HG03565 (cell line): ENCODE data around the gene CDV3.
"Not testable (repeated sequence)": the region's sequence is repeated elsewhere in the genome, so short reads cannot be mapped to it uniquely, and the experiment has no call there.

ENCODE experiments used
- ATAC-seq: cut with Tn5 transposase; IDR thresholded peaks from one replicate; pipeline ENCODE4 v1.9.1; 2021; ENCODE audit warnings: mild to moderate bottlenecking, moderate library complexity; ENCODE audit not compliant: unreplicated experiment

The CDV3 gene

DNA sequence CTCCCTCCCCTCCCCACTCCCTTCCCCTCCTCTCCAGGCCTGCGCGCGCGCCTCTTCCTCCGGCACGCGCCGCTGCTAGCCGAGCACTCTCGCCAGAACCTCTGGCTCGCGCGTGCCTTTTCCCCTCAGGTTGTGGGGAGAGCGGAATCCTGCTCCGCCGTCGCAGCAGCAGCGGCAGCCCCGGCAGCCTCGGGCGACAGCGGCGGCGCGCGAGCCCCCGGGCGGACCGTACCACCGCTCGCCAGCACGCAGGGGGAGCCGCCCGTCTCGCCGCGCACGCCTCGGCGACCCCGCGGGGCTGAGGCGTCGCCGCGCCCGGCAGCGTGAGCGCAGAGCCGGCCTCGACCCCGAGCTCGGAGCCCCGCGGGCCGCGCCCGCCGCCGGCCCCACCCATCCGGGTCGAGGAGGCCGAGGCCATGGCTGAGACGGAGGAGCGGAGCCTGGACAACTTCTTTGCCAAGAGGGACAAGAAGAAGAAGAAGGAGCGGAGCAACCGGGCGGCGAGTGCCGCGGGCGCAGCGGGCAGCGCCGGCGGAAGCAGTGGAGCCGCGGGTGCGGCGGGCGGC is at the start of gene CDV3:
TSS of gene CDV3 (plus strand) at position 58 of the 566 bp plus-strand sequence. CDS start at position 417, 359 bp downstream.
- ATAC-seq = peak; percentile 20

DNA sequence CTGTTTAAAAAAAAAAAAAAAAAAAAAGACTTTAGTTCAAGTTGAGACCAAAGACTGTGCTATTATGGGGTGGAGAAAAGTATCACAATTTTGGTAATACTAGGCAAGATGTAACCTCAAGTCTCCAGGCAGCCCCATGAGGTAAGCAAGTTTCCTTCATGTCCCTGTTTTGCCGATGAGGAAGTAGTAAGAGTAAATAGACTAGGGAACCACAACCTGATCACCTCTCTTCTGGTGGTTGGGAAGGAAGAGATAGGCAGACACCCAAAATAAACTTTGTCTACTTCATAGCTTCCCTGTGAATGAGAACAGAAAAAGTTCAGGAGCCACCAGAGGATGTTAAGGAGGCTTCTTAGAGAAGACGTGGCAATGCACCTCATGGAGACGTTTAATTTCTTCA is 49.7 kb upstream of the CDV3 start:
- ATAC-seq = not testable (repeated sequence)

DNA sequence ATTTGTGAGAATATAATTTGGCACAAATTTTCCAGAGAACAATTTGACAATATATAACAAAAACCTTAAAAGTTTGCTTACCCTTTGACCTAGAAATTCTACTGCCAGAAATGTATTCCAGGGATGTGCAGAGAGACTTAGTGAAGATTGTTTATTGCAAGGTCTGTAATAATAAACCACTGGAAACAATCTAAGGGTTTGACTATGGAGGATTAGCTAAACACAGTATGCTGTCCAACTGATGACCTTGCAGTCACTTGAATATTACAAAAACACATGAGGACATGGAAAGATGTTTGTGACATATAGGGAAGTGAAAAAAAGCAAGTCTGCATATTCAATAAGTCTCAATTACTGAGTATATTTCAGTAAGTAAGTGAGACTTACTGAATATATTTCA is 48.1 kb upstream of the CDV3 start:
- no peak for ATAC-seq

DNA sequence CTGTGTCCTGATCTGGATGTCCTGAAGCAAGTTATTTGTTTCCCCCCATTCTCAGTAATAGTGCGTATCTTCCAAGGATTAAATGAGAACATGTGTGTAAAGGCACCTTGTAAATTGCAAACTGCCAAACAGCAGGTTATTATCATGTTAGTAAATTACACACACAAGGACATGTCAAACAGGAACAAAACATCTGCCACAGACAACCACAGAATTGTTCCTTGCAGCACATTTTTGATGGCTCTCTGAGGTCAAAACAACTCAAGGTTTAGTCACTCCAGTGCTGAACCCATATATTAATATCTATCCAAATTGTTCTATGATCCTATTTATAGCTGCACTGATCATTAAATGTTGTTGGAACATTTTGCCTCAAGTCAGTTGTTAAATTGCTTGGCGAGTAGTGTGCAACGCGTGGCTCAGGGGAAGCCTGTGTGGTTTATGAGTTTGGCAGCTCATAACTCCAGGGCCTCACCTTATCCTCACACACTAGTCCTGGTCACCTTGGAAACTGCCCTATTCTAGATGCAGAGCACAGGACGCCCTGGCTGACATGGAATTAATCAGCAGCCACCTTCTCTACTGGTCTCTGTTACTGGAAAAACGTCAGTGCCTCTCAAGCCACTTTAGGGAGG is 46.3 kb upstream of the CDV3 start:
- ATAC-seq = no peak

DNA sequence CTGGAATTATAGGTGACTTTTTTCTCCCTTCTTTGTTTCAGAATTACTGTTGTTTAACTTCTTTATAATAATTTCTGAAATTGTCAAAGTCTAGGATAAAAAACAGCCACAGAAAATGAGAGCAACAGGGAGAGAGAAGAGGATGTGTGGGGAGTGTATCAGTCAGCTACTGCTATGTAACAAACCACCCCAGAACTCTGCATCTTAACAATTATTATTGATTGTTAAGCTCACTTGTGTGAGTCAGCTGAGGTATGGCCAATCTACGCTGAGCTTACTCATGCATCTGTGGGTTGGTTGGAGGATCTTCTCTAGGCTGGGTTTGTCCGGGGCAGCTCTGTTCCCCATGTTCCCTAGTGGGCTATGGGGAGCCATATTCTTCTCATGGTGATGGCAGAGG is 43.7 kb upstream of the CDV3 start:
- ATAC-seq = no peak

DNA sequence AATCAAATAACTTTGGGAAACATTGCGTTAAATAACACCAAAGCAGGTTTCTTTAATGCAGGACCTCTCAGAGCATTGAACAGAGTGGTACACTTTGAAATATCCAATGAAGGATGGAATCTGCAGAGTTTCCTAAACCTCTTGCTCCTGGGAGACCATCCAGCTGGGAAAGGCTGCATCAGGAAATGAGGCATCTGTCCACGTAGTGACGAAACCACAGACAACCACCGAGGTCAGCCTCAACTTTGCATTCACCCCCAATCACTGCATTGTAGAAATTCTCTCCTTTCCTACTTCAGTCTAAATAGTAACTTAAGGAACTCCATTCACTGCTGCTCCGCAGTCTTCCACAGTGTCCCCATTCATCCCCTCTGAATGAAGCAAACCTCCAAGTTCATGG is 41.5 kb upstream of the CDV3 start:
- ATAC-seq = no peak

- ATAC-seq = no peak
Observed at GRCh38 chr3:133532951-133533350, 40.5 kb upstream of the CDV3 start.

- no peak for ATAC-seq
Observed at GRCh38 chr3:133535971-133536881, 37.3 kb upstream of the CDV3 start.

DNA sequence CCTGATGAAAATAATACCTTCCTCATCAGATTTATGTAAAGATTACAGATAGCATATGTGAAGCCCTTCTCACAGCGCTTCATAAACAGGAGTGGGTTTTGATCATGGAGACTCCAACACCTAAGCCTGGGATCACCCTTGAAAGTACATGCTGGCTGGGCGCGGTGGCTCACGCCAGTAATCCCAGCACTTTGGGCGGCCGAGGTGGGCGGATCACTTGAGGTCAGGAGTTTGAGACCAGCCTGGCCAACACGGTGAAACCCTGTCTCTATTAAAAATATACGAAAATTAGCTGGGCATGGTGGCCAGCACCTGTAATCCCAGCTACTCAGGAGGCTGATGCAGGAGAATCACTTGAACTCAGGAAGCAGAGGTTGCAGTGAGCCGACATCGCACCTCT is 36.4 kb upstream of the CDV3 start:
- ATAC-seq = not testable (repeated sequence)

- no peak for ATAC-seq
Observed at GRCh38 chr3:133538154-133538553, 35.3 kb upstream of the CDV3 start.

GRCh38 chr3:133540896-133541674 is 32.4 kb upstream of the CDV3 start:
- peak; percentile 63 for ATAC-seq

DNA sequence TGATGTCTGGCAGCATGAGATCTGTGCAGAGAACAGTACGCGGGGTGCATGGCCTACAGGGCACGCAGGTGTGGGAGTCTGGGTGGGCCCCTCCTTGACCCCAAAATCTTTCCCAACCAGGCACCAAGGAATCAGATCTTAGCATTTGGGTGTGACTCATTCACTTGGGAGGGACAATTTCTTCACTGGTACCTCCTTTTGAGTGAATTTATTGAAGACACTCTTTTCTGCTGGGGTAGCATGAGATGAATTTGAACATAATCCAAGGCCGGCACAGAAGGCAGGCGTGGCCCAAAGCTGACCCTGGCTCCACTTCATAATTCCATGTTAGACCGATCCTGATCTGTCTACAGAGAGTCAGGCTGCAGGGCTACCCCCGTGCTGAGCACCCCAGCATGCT is 30.6 kb upstream of the CDV3 start:
- ATAC-seq = no peak

DNA sequence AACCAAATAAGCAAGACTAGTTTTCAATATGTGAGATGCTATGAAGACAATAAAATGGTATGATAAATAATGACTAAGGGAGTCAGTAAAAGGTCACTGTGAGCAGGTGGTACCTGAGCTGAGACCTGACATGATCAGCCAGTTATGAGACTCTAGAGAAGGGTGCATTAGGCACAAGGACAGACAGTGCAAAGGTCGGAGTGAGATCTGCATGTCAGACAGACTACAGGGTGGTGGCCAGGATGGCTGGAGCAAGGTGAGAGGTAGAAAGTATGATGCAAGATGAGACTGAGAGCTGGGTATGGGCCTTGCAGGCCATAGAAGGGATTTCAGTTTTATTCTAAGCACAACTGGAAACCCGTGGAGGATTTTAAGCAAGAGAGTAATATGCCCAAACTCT is 28.5 kb upstream of the CDV3 start:
- not testable (repeated sequence) for ATAC-seq

DNA sequence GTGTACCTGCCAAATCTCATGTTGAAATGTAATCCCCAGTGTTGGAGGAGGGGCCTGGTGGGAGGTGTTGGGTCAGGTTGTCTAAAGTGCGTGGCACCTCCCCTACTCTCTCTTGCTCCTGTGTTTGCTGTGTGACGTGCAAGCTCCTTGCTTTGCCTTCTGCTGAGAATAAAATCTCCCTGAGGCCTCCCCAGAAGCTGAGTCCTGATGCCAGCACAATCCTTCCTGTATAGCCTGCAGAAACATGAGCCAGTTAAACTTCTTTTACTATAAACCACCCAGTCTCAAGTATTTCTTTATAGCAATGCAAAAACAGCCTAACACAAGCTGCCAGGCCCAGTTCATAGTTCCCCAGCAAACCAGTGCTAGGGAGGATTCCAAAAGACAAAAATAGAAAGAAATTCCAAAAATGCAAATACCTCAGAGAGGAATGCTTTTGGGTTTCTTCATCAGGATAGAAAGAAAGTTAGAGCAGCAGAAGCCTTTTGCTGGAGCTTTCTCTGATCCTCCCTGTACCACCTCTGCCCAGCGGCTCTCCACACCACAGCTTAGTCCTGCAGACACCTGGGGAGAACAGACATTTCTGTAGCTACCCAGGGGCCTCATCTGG is 25.9 kb upstream of the CDV3 start:
- ATAC-seq = no peak

DNA sequence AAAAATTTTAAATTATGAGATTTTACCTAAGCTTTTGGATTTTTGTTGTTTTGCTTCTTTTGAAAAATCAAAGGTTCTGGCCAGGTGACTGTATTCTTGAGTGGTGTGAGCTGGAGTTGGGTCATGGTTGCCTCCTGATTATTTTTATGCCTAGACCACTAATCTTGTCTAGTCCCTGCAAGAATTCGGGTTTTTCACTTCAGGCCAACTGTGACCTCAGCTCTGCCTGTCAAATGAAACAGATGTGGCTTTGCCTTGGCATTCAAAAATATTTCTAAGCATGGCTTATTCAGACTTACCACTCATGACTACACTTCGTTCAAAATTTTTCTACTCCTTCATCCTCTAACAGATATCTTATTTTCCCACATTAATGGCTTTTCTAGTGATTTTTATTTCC is 25.4 kb upstream of the CDV3 start:
- no peak for ATAC-seq

DNA sequence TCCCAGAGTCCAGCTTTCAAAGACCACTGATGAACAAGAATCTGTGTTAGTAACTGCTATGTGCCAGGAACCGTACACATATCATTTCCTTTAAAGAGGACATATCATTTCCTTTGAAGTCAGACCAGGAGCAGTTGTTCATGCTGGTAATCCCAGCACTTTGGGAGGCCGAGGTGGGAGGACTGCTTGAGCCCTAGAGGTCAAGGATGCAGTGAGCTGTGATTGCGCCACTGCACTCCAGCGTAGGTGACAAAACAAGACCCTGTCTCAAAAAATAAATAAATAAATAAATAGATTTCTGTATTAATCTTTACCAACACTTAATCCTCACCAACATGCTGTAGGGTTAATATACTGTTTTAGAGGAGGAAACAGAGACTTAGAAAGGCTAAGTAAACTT is 23.9 kb upstream of the CDV3 start:
- ATAC-seq = no peak

- ATAC-seq = not testable (repeated sequence)
Observed at GRCh38 chr3:133551589-133551988, 21.9 kb upstream of the CDV3 start.

DNA sequence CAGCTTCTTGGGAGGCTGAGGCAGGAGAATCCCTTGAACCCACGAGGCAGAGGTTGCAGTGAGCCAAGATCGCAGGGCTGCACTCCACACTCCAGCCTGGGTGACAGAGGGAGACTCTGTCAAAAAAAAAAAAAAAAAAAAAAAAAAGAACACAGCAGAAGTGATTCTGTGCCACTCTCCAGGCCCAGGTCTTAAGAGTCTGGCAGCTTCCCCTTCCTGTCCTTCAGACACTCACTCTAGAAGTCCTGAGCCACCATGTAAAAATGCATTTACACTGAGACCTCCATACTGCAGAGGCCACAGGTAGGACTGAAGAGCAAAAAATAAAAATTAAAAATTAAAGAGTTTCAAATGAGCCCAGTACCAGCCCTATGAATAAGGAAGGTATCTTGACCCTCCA is 11.8 kb upstream of the CDV3 start:
- no peak for ATAC-seq

DNA sequence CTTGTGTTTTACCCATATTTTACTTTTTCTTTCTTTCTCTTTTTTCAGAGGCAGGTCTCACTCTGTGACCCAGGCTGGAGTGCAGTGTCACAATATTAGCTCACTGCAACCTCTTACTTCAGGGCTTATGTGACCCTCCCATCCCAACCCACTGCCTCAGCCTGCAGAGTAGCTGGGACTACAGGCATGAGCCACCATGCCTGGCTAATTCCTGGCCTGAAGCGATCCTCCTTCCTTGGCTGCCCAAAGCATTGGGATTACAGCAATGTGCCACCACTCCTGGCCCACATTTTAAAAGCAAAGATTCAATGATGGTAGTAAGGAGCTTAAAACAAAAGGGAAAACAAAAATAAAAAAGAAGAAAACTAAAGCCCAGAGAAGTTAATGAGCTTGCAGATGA is 11.1 kb upstream of the CDV3 start:
- ATAC-seq = no peak

GRCh38 chr3:133563186-133563591 is 10.3 kb upstream of the CDV3 start:
- ATAC-seq = no peak

- no peak for ATAC-seq
Observed at GRCh38 chr3:133563816-133564215, 9.7 kb upstream of the CDV3 start.
